GM12864 (cell line): Measurements from ENCODE around the gene USF2.

Experiments
- DNase-seq: peaks from one replicate; pipeline ENCODE4 v3.0.0-alpha.2; 2011; ENCODE audit warnings: low read depth
- H3K4me3 ChIP-seq: 2 replicates; pipeline ENCODE4 v1.5.1; 2011; ENCODE audit warnings: mild to moderate bottlenecking, low read depth, low read length, control low read depth
- CTCF ChIP-seq: IDR thresholded peaks from 2 replicates; pipeline ENCODE4 v1.5.1; 2011; ENCODE audit warnings: low read depth, mild to moderate bottlenecking, moderate library complexity, low read length, control low read depth, inconsistent platforms; ENCODE audit errors: missing control alignments

USF2 gene

GRCh38 chr19:35223862-35224505 is 44.8 kb upstream of the USF2 start:
- H3K4me3 ChIP-seq = no peak overlapping the region
- no peak for DNase-seq
- no peak for TF ChIP-seq CTCF

- TF ChIP-seq CTCF = no peak
- no peak for DNase-seq
- no peak overlapping the region for H3K4me3 ChIP-seq
Measured at GRCh38 chr19:35224681-35225571, 43.8 kb upstream of the USF2 start.

GRCh38 chr19:35225951-35226350 is 42.8 kb upstream of the USF2 start:
- no peak for TF ChIP-seq CTCF
- no peak overlapping the region for H3K4me3 ChIP-seq
- no peak for DNase-seq

- no peak for DNase-seq
- no peak overlapping the region for H3K4me3 ChIP-seq
- TF ChIP-seq CTCF = no peak
Measured at GRCh38 chr19:35226748-35227147, 42.0 kb upstream of the USF2 start.

GRCh38 chr19:35228177-35228930 is 40.4 kb upstream of the USF2 start, which contains the start of gene FAM187B:
Gene FAM187B (minus strand): TSS chr19:35228739. CDS start chr19:35228680, 59 bp downstream.
- TF ChIP-seq CTCF = no peak
- DNase-seq = no peak
- H3K4me3 ChIP-seq = no peak within 1 kb of the TSS

GRCh38 chr19:35229601-35230000 is 39.2 kb upstream of the USF2 start:
- H3K4me3 ChIP-seq = no peak overlapping the region
- DNase-seq = no peak
- TF ChIP-seq CTCF = no peak
